GM23248 (cell line): Measurements from ENCODE around the gene SDHD. TPM values are rescaled to one million over a fixed set of nuclear protein-coding genes. Genes with fewer than 3 reads are reported as not detected.

ENCODE experiments used
- DNase-seq: peaks from one replicate; pipeline ENCODE4 v3.0.0-alpha.2; 2015
- H2AFZ ChIP-seq: fragments of 200-600 bp; sonication (generic); 2 replicates; pipeline ENCODE4 v1.6.1; 2016; ENCODE audit warnings: antibody characterized with exemption
- H3F3A ChIP-seq: fragments of 200-600 bp; sonication (generic); 2 replicates; pipeline ENCODE4 v1.6.1; 2016; ENCODE audit warnings: mild to moderate bottlenecking, antibody characterized with exemption, mixed run types; ENCODE audit not compliant: insufficient read depth
- H3K27ac ChIP-seq: fragments of 200-600 bp; sonication (generic); 2 replicates; pipeline ENCODE4 v1.5.1; 2016; ENCODE audit warnings: mild to moderate bottlenecking
- H3K27me3 ChIP-seq: fragments of 200-600 bp; sonication (generic); replicated peaks from 2 replicates; pipeline ENCODE4 v1.6.1; 2016; ENCODE audit warnings: mild to moderate bottlenecking; ENCODE audit not compliant: insufficient read depth
- H3K36me3 ChIP-seq: fragments of 200-600 bp; sonication (generic); 2 replicates; pipeline ENCODE4 v1.6.1; 2016; ENCODE audit warnings: low read depth, mild to moderate bottlenecking
- H3K4me1 ChIP-seq: fragments of 200-600 bp; sonication (generic); 2 replicates; pipeline ENCODE4 v1.6.1; 2016; ENCODE audit warnings: mild to moderate bottlenecking; ENCODE audit not compliant: insufficient read depth
- H3K4me2 ChIP-seq: fragments of 200-600 bp; sonication (generic); one replicate; pipeline ENCODE4 v1.6.1; 2016; ENCODE audit warnings: mild to moderate bottlenecking; ENCODE audit not compliant: unreplicated experiment
- H3K4me3 ChIP-seq: fragments of 200-600 bp; sonication (generic); 2 replicates; pipeline ENCODE4 v1.5.1; 2016; ENCODE audit warnings: mild to moderate bottlenecking
- H3K79me2 ChIP-seq: fragments of 200-600 bp; sonication (generic); 2 replicates; pipeline ENCODE4 v1.6.1; 2016; ENCODE audit warnings: mild to moderate bottlenecking; ENCODE audit not compliant: insufficient read depth
- H3K9ac ChIP-seq: fragments of 200-600 bp; sonication (generic); 2 replicates; pipeline ENCODE4 v1.6.1; 2016; ENCODE audit warnings: mild to moderate bottlenecking
- H3K9me2 ChIP-seq: fragments of 200-600 bp; sonication (generic); 2 replicates; pipeline ENCODE4 v1.6.1; 2016; ENCODE audit warnings: mixed run types, mild to moderate bottlenecking, moderate library complexity; ENCODE audit not compliant: insufficient read depth
- H3K9me3 ChIP-seq: fragments of 200-600 bp; sonication (generic); one replicate; pipeline ENCODE4 v1.6.1; 2017; ENCODE audit warnings: low read depth
- H4K20me1 ChIP-seq: fragments of 200-600 bp; sonication (generic); 2 replicates; pipeline ENCODE4 v1.6.0; 2016; ENCODE audit not compliant: insufficient read depth
- EZH2 ChIP-seq: fragments of 200-600 bp; sonication (generic); IDR thresholded peaks from 2 replicates; pipeline ENCODE4 v1.6.1; 2018; ENCODE audit warnings: antibody characterized with exemption, mild to moderate bottlenecking; ENCODE audit not compliant: insufficient read depth, poor library complexity, severe bottlenecking
- EZH2phosphoT487 ChIP-seq: fragments of 200-600 bp; sonication (generic); IDR thresholded peaks from 2 replicates; pipeline ENCODE4 v1.6.1; 2018; ENCODE audit warnings: antibody characterized with exemption, moderate library complexity, mild to moderate bottlenecking, low read depth; ENCODE audit not compliant: insufficient read depth
- WGBS, 2 experiments: methylation state at CpG; one replicate each; pipeline ENCODE4 v1.1.6; 2015 to 2017; ENCODE audit warnings: low lambda C conversion rate in 2 of 2, low coverage in 1 of 2; ENCODE audit errors: missing lambda C conversion rate in 2 of 2; 5-methylcytosine and 5-hydroxymethylcytosine counted together
- in situ Hi-C: fragments of 300-500 bp; cut with MboI; formaldehyde crosslinking; loops from 2 replicates; pipeline ENCODE4 v1.15.0; 2020
- polyA plus RNA-seq: library from polyadenylated mRNA; unstranded; fragments of >200 nt; fragmentation: Nextera tagmentation; extraction: Ambion mirVana; gene quantifications from 2 replicates; pipeline ENCODE4 v1.2.1, GENCODE V29; 2016
- total RNA-seq: library from RNA; depleted of rRNA; stranded (reverse); fragments of >200 nt; shearing (Covaris generic); gene quantifications from 2 replicates; pipeline ENCODE4 v1.2.3, GENCODE V29; 2014

The SDHD gene
- total and polyA plus RNA-seq, 2 experiments from 2014 or later, result 108 to 186 TPM

DNA sequence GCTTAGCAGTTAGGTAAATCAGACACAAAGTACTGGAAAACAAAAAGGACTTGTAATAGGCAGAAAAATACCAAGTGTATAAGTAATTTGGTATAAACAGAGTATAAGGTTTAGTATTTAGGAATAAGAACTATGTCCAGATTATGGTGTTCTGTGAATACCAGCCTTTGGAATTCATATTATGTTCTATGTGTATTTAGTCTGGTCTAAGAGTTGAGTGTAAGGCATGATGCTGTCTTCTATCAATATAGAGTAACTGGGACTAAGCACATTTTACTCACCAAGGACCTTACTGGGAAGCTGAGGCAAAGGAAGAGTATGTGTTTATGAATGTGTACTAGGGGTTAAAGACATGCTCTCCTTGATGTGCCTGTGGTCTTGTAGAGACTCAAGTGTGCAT is 9.5 kb downstream of the SDHD start:
- no peak overlapping the region for H3K9ac ChIP-seq
- TF ChIP-seq EZH2phosphoT487 (no peak), EZH2 (no peak)
- H3K79me2 ChIP-seq, result no peaks in the 10 kb centered on the region
- no peaks in the 10 kb centered on the region for H3K9me3 ChIP-seq
- H3K36me3 ChIP-seq, result peaks cover 28% of the 10 kb centered on the region; the same call in 1 of the 2 replicates
- H4K20me1 ChIP-seq, result no peaks in the 10 kb centered on the region; the same call in 1 of the 2 replicates
- H3K27ac ChIP-seq, result no peak overlapping the region
- H3K27me3 ChIP-seq, result no peaks in the 10 kb centered on the region
- H3K4me2 ChIP-seq, result no peak overlapping the region
- no peak for DNase-seq
- no peaks in the 10 kb centered on the region for H3F3A ChIP-seq
- in situ Hi-C loops, result no loop called here
- H3K4me1 ChIP-seq, result no peaks in the 10 kb centered on the region
- H3K4me3 ChIP-seq, result no peak overlapping the region
- no peaks in the 10 kb centered on the region for H3K9me2 ChIP-seq
- H2AFZ ChIP-seq, result no peak overlapping the region

DNA sequence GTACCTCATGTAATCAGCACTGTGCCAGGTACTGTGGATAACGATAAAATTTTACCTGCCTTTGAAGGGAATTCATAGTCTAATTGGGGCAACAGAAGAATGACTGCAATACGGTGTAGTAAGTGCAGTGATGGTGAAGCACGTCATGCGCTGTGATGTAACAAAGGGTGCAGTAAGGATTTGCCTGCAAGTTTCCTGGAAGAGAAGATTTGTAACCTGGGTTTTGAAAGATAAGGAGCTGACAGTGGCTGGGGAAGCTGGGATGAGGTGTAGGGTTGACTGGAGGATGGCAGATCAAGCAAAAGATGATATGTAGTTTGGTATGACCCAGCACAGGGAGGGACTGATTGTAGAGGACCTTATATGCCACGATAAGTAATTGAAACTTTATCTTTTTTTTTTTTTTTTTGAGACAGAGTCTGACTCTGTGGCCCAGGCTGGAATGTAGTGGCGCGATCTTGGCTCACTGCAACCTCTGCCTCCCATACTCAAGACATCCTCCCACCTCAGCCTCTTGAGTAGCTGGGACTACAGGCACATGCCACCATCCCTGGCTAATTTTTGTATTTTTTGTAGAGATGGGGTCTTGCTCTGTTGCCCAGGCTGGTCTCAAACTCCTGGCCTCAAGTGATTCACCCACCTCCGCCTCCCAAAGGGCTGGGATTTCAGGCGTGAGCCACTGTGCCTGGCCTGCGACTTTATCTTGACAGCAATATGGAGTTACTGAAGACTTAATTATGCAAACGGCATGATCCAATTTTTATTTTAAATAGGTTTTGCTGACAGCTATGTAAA is 11.3 kb downstream of the SDHD start:
- no peak overlapping the region for H3K4me3 ChIP-seq
- H3K27ac ChIP-seq, result no peak overlapping the region
- peaks cover 15% of the 10 kb centered on the region; the same call in 1 of the 2 replicates for H3K36me3 ChIP-seq
- in situ Hi-C loops, result no loop called here
- H3K27me3 ChIP-seq, result no peaks in the 10 kb centered on the region
- TF ChIP-seq EZH2phosphoT487 (no peak), EZH2 (no peak)
- no peak overlapping the region for H3K9ac ChIP-seq
- H3K9me3 ChIP-seq, result no peaks in the 10 kb centered on the region
- H3K4me1 ChIP-seq, result no peaks in the 10 kb centered on the region
- 92 to 94% methylated on average over 11 of the region's 11 CpGs for WGBS, 2 experiments
- H3K4me2 ChIP-seq, result no peak overlapping the region
- no peak overlapping the region for H2AFZ ChIP-seq
- no peaks in the 10 kb centered on the region for H3K9me2 ChIP-seq
- H3K79me2 ChIP-seq, result no peaks in the 10 kb centered on the region
- H4K20me1 ChIP-seq, result no peaks in the 10 kb centered on the region; the same call in 1 of the 2 replicates
- DNase-seq, result no peak
- H3F3A ChIP-seq, result no peaks in the 10 kb centered on the region

- in situ Hi-C loops, result no loop called here
- H3F3A ChIP-seq, result no peaks in the 10 kb centered on the region
- no peak overlapping the region for H2AFZ ChIP-seq
- no peaks in the 10 kb centered on the region for H3K4me1 ChIP-seq
- 49 to 51% methylated on average over 2 of the region's 2 CpGs for WGBS, 2 experiments
- TF ChIP-seq EZH2phosphoT487, result no peak
- no peak for TF ChIP-seq EZH2
- H3K9ac ChIP-seq, result no peak overlapping the region
- no peak overlapping the region for H3K27ac ChIP-seq
- no peak for DNase-seq
- H3K27me3 ChIP-seq, result no peaks in the 10 kb centered on the region
- H3K9me2 ChIP-seq, result no peaks in the 10 kb centered on the region
- H3K4me3 ChIP-seq, result no peak overlapping the region
- no peak overlapping the region for H3K4me2 ChIP-seq
- no peaks in the 10 kb centered on the region for H3K36me3 ChIP-seq
- no peaks in the 10 kb centered on the region for H3K9me3 ChIP-seq
- H3K79me2 ChIP-seq, result no peaks in the 10 kb centered on the region
- no peaks in the 10 kb centered on the region; the same call in 1 of the 2 replicates for H4K20me1 ChIP-seq
Measured at GRCh38 chr11:112100462-112100861, 13.8 kb downstream of the SDHD start.

DNA sequence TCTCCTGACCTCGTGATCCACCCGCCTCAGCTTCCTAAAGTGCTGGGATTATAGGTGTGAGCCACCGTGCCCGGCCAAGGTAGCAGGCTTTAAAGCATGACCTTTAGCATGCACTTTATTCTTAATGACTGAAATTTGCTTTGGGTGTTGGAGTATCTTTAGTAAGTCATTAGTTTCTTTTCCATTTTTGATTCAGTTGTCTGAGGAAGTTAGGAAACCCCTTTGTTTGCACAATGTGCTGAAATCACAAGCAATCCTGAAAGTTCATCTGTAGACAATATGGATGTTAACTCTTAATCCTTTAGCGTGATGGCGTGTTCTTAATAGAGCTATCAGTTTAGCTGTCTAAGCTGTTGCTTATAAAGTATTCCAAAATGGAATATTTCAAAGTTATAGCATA is 16.8 kb downstream of the SDHD start:
- Histone ChIP-seq H3K9ac (no peak overlapping the region), H3K27me3 (no peaks in the 10 kb centered on the region), H2AFZ (no peak overlapping the region), H3K79me2 (no peaks in the 10 kb centered on the region), H3K4me1 (no peaks in the 10 kb centered on the region), H3F3A (no peaks in the 10 kb centered on the region), H3K9me2 (no peaks in the 10 kb centered on the region), H3K9me3 (no peaks in the 10 kb centered on the region), H3K27ac (no peak overlapping the region), H4K20me1 (no peaks in the 10 kb centered on the region), H3K4me3 (no peak overlapping the region), H3K36me3 (no peaks in the 10 kb centered on the region), H3K4me2 (no peak overlapping the region)
- WGBS, 2 experiments, result 83 to 84% methylated on average over 6 of the region's 6 CpGs
- in situ Hi-C loops, result no loop called here
- no peak for DNase-seq
- TF ChIP-seq EZH2 (no peak), EZH2phosphoT487 (no peak)

DNA sequence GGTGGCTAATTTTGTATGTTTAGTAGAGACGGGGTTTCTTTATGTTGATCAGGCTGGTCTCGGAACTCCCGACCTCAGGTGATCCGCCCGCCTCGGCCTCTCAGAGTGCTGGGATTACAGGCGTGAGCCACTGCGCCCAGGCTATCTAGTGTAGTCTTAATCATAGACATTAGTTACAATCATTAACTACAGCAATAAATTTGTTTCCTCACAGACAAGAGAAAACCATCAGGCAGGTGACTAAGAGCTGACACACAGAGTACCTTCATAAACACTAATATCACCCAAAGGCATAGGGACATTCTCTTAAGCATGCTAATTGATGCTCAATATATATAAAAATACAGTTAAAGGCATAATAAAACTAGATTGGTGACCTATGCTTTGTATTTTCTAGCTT is 19.4 kb downstream of the SDHD start:
- WGBS, 2 experiments, result 95 to 99% methylated on average over 8 of the region's 8 CpGs
- no peaks in the 10 kb centered on the region for H3K9me3 ChIP-seq
- no peaks in the 10 kb centered on the region for H3K9me2 ChIP-seq
- H3K4me3 ChIP-seq, result no peak overlapping the region
- no peak for TF ChIP-seq EZH2
- TF ChIP-seq EZH2phosphoT487, result no peak
- no peaks in the 10 kb centered on the region for H3K4me1 ChIP-seq
- DNase-seq, result no peak
- no peaks in the 10 kb centered on the region for H4K20me1 ChIP-seq
- H3K4me2 ChIP-seq, result no peak overlapping the region
- in situ Hi-C loops, result no loop called here
- H3K36me3 ChIP-seq, result no peaks in the 10 kb centered on the region
- no peaks in the 10 kb centered on the region for H3K27me3 ChIP-seq
- H3K27ac ChIP-seq, result no peak overlapping the region
- no peak overlapping the region for H2AFZ ChIP-seq
- no peaks in the 10 kb centered on the region for H3F3A ChIP-seq
- H3K79me2 ChIP-seq, result no peaks in the 10 kb centered on the region
- no peak overlapping the region for H3K9ac ChIP-seq
